NCI-H2171 (cell line): ENCODE data around the gene GRIFIN.

ENCODE experiments used
- DNase-seq: peaks from one replicate; lab custom pipeline; 2025; lab: John Stamatoyannopoulos, UW

GRIFIN gene

DNA sequence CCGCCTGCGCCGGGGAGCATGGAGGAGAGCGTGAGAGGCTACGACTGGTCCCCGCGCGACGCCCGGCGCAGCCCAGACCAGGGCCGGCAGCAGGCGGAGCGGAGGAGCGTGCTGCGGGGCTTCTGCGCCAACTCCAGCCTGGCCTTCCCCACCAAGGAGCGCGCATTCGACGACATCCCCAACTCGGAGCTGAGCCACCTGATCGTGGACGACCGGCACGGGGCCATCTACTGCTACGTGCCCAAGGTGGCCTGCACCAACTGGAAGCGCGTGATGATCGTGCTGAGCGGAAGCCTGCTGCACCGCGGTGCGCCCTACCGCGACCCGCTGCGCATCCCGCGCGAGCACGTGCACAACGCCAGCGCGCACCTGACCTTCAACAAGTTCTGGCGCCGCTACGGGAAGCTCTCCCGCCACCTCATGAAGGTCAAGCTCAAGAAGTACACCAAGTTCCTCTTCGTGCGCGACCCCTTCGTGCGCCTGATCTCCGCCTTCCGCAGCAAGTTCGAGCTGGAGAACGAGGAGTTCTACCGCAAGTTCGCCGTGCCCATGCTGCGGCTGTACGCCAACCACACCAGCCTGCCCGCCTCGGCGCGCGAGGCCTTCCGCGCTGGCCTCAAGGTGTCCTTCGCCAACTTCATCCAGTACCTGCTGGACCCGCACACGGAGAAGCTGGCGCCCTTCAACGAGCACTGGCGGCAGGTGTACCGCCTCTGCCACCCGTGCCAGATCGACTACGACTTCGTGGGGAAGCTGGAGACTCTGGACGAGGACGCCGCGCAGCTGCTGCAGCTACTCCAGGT, 43.1 kb downstream of the GRIFIN start:
- DNase-seq = no peak

DNA sequence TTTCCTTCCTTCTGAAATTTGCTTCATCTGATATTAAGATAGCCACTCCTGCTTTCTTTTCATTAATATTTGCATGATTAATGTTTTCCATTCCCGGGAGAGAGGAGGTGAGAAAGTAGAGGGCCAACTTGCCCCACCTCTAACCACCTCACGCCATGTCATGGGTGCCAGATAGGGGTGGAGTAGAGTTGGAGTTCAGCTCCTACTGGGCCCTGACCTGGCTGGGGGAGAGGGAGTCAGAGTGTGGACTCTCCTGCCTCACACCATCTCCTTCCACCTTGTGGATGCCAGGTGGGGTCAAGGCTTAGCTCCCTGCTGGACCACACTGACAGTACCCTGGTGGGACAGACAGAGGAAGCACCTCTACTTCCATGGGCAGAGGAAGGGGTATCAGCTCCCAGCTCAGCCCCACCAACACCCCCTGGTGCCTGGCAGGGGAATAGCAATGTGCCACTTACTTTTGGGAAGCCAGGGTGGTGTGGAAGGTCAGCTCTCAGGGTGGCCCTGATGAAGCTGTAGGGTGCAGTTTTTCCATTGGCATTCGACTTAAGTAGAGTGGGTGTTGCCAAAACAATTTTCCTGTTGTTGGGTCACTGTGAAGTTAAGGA, 44.8 kb downstream of the GRIFIN start:
- no peak for DNase-seq

DNA sequence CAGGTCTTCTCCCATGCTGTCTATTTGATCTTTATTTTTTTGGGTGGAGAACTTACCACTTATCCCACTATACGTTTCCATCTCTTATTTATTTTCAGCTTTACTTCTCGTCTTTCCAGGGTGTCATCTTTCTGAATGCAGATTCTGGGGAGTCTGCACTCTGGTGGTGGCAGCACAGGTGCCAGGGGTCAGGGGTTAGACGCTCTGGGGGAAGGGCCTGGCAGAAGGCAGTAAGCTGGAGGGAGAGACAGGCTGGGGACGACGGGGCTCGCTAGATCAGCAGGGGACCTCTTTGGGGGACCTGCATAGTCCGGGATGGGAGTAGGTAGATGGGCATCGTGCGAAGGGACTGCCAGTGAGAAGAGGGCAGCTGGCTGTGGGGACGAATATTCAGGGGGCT, 50.4 kb downstream of the GRIFIN start:
- no peak for DNase-seq
